Effector memory CD4-positive, alpha-beta T cell (primary cell): ENCODE results near the gene FOXJ1.

ENCODE experiments used
- DNase-seq, 3 donors: peaks; one replicate each; pipeline ENCODE4 v3.0.0-alpha.2; 2020
- H3K27ac ChIP-seq: 2 replicates; pipeline ENCODE4 v1.7.0; 2013; ENCODE audit warnings: mild to moderate bottlenecking, low read length, moderate library complexity; ENCODE audit not compliant: insufficient read depth, poor library complexity, severe bottlenecking
- H3K27me3 ChIP-seq: replicated peaks from 2 replicates; pipeline ENCODE4 v1.7.0; 2013; ENCODE audit warnings: mild to moderate bottlenecking, low read length; ENCODE audit not compliant: insufficient read depth, control insufficient read depth, poor library complexity, severe bottlenecking
- H3K36me3 ChIP-seq: 2 replicates; pipeline ENCODE4 v1.7.0; 2013; ENCODE audit warnings: mild to moderate bottlenecking, low read length, moderate library complexity; ENCODE audit not compliant: control insufficient read depth, insufficient read depth
- H3K4me1 ChIP-seq: 2 replicates; pipeline ENCODE4 v1.7.0; 2013; ENCODE audit warnings: low read length, mild to moderate bottlenecking; ENCODE audit not compliant: control insufficient read depth, insufficient read depth, poor library complexity, severe bottlenecking
- H3K4me3 ChIP-seq: 2 replicates; pipeline ENCODE4 v1.7.0; 2013; ENCODE audit warnings: low read length, low read depth, mild to moderate bottlenecking; ENCODE audit not compliant: insufficient read depth, poor library complexity, severe bottlenecking
- H3K9me3 ChIP-seq: 2 replicates; pipeline ENCODE4 v1.7.0; 2013; ENCODE audit warnings: mild to moderate bottlenecking, low read length, moderate library complexity; ENCODE audit not compliant: control insufficient read depth

FOXJ1 gene

DNA sequence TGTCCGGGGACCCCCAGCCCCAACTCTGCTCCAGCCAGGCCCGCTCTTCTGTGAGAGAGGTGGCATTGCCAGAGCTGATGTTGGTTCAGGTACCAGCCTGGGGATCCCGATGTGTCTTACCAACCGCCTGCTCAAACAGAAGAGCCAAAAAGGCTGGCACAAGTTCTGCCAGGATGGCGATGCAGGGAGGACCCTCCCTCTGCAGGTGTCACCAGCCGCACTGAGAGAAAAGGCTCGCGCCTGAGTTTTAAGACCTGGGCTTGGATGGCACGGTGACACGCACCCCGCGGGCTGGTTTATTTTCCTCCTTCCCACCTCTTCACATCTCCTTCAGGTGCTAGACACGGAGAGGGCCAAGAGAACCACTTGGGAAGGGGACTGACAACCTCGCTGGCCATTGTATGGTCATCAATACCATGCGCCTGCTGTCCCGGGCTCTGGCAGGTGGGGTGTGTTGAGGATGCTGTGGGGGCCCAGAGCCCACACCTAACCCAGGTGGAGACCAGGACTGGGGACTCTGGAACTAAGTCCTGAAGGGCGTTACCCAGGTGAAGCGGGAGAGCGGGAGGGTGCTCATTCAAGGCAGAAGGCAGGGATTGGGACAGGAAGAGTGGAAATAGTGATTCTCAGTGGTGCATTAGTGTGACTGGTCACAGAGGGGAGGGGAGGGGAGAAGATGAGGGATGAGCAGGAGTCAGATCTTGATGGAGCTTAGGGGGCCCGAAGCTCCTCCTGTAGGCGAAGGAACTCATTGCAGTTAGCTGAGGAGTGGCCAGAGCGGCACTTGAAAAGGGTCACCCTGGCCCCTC, 16.3 kb downstream of the FOXJ1 start:
- no peaks in the 10 kb centered on the region for H3K27me3 ChIP-seq
- peaks cover 5% of the 10 kb centered on the region for H3K4me1 ChIP-seq
- H3K9me3 ChIP-seq, result no peaks in the 10 kb centered on the region
- H3K4me3 ChIP-seq, result no peak overlapping the region
- H3K27ac ChIP-seq, result no peak overlapping the region
- H3K36me3 ChIP-seq, result no peaks in the 10 kb centered on the region
- DNase-seq, result no peak

GRCh38 chr17:76123749-76124581, 17.1 kb downstream of the FOXJ1 start:
- no peaks in the 10 kb centered on the region for H3K36me3 ChIP-seq
- no peaks in the 10 kb centered on the region for H3K27me3 ChIP-seq
- DNase-seq, result no peak
- H3K4me1 ChIP-seq, result peaks cover 5% of the 10 kb centered on the region
- H3K4me3 ChIP-seq, result no peak overlapping the region
- H3K27ac ChIP-seq, result no peak overlapping the region
- no peaks in the 10 kb centered on the region for H3K9me3 ChIP-seq

GRCh38 chr17:76123191-76123499, 17.9 kb downstream of the FOXJ1 start:
- Histone ChIP-seq H3K4me3 (no peak overlapping the region), H3K27me3 (no peaks in the 10 kb centered on the region), H3K4me1 (peaks cover 5% of the 10 kb centered on the region), H3K36me3 (no peaks in the 10 kb centered on the region), H3K9me3 (no peaks in the 10 kb centered on the region), H3K27ac (no peak overlapping the region)
- DNase-seq, result no peak

DNA sequence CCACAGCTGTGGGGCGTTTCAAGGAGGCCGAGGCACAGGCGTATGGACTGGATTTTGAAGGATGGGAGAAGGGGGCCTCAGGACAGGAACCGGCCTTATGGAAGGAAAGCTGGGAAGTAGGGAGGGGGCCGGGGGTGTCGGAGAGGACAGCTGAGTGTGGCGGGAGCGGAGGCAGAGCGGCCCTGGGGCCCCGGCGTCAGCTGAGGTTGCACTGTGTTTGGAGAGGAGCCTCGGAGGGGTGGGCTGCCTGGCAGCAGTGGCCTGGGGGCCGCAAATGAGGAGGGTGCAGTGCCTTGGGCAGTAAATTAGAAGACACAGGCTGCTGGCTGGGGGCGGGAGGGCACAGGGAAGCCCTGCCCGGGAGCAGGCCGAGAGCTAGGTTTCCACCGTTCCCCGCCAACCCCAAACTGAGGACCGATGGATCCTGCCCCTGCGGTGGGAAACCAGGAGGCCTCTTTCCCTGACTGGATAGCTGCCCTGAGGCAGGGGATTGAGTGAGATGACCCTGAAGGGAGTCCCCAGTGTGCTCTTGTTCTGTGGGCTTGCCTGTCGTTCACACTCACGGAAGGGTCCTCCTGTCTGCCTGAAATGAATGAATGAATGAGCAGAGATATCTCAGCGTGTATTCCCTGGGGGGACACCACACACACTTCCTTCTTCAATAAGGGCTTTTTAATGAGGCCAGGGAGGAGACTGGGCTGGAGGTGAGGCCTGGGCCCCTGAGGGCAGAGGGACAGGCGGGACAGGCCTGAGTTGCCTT, 18.4 kb downstream of the FOXJ1 start:
- DNase-seq, result no peak
- Histone ChIP-seq H3K4me3 (no peak overlapping the region), H3K9me3 (no peaks in the 10 kb centered on the region), H3K4me1 (peaks cover 5% of the 10 kb centered on the region), H3K27me3 (no peaks in the 10 kb centered on the region), H3K36me3 (no peaks in the 10 kb centered on the region), H3K27ac (no peak overlapping the region)

DNA sequence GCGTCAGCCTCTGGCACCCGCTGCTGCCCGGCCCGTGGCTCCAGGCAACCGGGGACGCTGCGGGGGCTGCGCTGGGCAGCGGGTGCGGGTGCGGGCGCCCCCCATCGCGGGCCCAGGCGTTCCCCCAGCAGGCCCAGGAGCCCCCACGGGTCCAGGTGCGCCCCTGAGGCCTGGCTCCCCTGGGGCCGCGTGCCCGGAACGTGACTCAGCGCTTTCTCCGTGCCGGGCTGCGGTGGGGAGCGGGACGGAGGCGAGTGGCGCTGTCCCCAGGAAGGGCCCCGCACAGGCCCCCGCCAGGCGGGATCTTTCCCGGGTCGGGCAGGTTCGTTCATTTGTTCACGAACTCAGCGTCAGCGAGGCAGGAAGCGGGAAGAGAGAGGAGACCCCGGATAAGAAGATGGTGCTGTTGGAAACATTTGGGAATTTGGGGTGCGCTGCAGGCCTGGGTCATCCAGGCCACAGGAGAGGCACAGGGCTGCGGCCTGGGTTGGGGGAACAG, 19.1 kb downstream of the FOXJ1 start:
- Histone ChIP-seq H3K27ac (no peak overlapping the region), H3K4me1 (peaks cover 5% of the 10 kb centered on the region), H3K27me3 (no peaks in the 10 kb centered on the region), H3K36me3 (no peaks in the 10 kb centered on the region), H3K9me3 (no peaks in the 10 kb centered on the region), H3K4me3 (peak overlapping the region; percentile 37)
- no peak for DNase-seq

DNA sequence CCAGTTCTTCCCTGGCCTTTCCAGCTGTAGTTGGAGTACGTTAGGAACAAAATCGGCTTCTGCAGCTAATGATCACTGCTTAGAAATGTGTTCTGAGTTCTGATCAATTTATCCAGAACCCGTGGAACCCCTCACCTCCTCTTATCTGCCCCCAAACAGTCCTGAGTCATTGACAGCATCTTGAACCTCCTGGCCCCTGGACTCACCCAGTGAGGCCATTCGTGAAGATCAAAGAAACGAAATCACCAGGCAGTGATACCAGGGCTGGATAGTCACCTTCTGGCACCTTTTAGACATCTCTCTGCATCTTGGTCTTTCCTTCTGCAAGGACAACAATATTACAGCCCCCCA, 20.4 kb downstream of the FOXJ1 start:
- H3K4me1 ChIP-seq, result peaks cover 5% of the 10 kb centered on the region
- no peak overlapping the region for H3K27ac ChIP-seq
- no peaks in the 10 kb centered on the region for H3K9me3 ChIP-seq
- H3K27me3 ChIP-seq, result no peaks in the 10 kb centered on the region
- DNase-seq, result no peak
- H3K36me3 ChIP-seq, result no peaks in the 10 kb centered on the region
- H3K4me3 ChIP-seq, result no peak overlapping the region

- Histone ChIP-seq H3K27ac (no peak overlapping the region), H3K36me3 (no peaks in the 10 kb centered on the region), H3K4me1 (peaks cover 5% of the 10 kb centered on the region), H3K27me3 (no peaks in the 10 kb centered on the region), H3K4me3 (no peak overlapping the region), H3K9me3 (no peaks in the 10 kb centered on the region)
- DNase-seq, result no peak
These were observed 21.4 kb downstream of the FOXJ1 start for GRCh38 chr17:76119409-76120371.

GRCh38 chr17:76115138-76115754, 25.8 kb downstream of the FOXJ1 start:
- Histone ChIP-seq H3K4me1 (no peaks in the 10 kb centered on the region), H3K27me3 (no peaks in the 10 kb centered on the region), H3K36me3 (no peaks in the 10 kb centered on the region), H3K9me3 (no peaks in the 10 kb centered on the region), H3K4me3 (no peak overlapping the region), H3K27ac (no peak overlapping the region)
- DNase-seq, result no peak

- Histone ChIP-seq H3K9me3 (no peaks in the 10 kb centered on the region), H3K27ac (no peak overlapping the region), H3K36me3 (no peaks in the 10 kb centered on the region), H3K4me3 (no peak overlapping the region), H3K4me1 (no peaks in the 10 kb centered on the region), H3K27me3 (no peaks in the 10 kb centered on the region)
- no peak for DNase-seq
These were observed 29.1 kb downstream of the FOXJ1 start for GRCh38 chr17:76111956-76112355.
